ENCODE data around the gene HK1. TPM values are rescaled to one million over a fixed set of nuclear protein-coding genes. Genes with fewer than 3 reads are reported as not detected.

The HK1 gene
- total RNA-seq, 3 donors from 2014 or later = 51.2 to 63.4 (median 57.4) TPM

DNA sequence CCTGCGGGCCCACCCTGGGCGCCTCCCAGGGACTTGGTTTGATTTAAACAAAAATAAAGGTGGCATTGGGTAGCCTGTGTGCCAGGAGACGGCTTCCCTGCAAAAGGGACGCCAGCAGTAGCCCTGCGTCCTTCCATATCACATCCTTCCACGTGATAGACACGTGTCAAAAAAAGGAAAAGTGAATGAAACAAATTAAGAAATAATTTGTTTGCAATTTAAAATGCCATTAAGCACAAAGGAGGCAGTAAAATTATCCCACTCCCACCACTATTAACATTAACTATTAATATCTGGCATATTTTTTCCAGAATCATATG lies 130.8 kb downstream of the HK1 start:
- H3K4me3 ChIP-seq = peak overlapping the region; percentile 39 to 61 (median 54)
- no peak for DNase-seq (ENCODE audit: low spot score in 2 of 2)
- peak overlapping the region; percentile 79 to 88 for H3K27ac ChIP-seq
- H3K4me1 ChIP-seq = no peaks in the 10 kb centered on the region
- H3K27me3 ChIP-seq = no peaks in the 10 kb centered on the region
- H3K36me3 ChIP-seq = no peaks in the 10 kb centered on the region
- H3K9me3 ChIP-seq = no peaks in the 10 kb centered on the region
- intact Hi-C loops (cut with DNase I; ENCODE audit: low total_unique reads) = loop anchor here (5.0 kb wide), 1 partner anchor 172 kb away; no protein-coding TSS in a partner anchor
- TF ChIP-seq POLR2AphosphoS5 (IDR thresholded peaks at IDR 0.05) = peak in 1 of 3 donors; percentile 2
- TF ChIP-seq, protein P1, sequence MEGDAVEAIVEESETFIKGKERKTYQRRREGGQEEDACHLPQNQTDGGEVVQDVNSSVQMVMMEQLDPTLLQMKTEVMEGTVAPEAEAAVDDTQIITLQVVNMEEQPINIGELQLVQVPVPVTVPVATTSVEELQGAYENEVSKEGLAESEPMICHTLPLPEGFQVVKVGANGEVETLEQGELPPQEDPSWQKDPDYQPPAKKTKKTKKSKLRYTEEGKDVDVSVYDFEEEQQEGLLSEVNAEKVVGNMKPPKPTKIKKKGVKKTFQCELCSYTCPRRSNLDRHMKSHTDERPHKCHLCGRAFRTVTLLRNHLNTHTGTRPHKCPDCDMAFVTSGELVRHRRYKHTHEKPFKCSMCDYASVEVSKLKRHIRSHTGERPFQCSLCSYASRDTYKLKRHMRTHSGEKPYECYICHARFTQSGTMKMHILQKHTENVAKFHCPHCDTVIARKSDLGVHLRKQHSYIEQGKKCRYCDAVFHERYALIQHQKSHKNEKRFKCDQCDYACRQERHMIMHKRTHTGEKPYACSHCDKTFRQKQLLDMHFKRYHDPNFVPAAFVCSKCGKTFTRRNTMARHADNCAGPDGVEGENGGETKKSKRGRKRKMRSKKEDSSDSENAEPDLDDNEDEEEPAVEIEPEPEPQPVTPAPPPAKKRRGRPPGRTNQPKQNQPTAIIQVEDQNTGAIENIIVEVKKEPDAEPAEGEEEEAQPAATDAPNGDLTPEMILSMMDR (IDR thresholded peaks at IDR 0.05) = peak in 1 of 3 donors; percentile 5
- TF ChIP-seq POLR2A (IDR thresholded peaks at IDR 0.05) = no peak

DNA sequence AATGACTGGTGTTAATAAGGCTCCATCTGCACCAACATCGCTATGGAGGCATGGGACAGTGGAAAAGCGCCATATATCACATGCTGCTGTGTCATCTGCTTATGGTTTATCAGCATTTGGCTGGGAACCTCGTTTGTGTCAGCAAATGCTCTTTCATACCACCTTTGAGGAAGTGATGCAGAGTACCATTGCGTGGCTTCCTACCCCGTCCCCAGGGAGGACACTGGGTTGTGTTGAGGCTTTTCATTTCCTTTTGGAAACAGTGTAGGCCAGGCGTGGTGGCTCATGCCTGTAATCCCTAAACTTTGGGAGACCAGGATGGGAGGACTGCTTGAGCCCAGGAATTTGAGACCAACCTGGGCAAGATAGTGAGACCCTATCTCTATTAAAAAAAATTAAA lies 131.7 kb downstream of the HK1 start:
- Histone ChIP-seq H3K36me3 (no peaks in the 10 kb centered on the region), H3K4me1 (no peaks in the 10 kb centered on the region), H3K4me3 (no peak overlapping the region), H3K9me3 (no peaks in the 10 kb centered on the region), H3K27ac (no peak overlapping the region), H3K27me3 (no peaks in the 10 kb centered on the region)
- peak in 1 of 2 donors; percentile 40 for DNase-seq (ENCODE audit: low spot score in 2 of 2)
- intact Hi-C loops (cut with DNase I; ENCODE audit: low total_unique reads) = loop anchor here (5.0 kb wide), 1 partner anchor 173 kb away; no protein-coding TSS in a partner anchor
- TF ChIP-seq POLR2AphosphoS5 (IDR thresholded peaks at IDR 0.05) = peak; percentile 14 to 26 (median 21)
- TF ChIP-seq POLR2A (IDR thresholded peaks at IDR 0.05) = no peak

GRCh38 chr10:69410487-69410886 lies 132.2 kb downstream of the HK1 start:
- intact Hi-C loops (cut with DNase I; ENCODE audit: low total_unique reads) = no loop called here

DNA sequence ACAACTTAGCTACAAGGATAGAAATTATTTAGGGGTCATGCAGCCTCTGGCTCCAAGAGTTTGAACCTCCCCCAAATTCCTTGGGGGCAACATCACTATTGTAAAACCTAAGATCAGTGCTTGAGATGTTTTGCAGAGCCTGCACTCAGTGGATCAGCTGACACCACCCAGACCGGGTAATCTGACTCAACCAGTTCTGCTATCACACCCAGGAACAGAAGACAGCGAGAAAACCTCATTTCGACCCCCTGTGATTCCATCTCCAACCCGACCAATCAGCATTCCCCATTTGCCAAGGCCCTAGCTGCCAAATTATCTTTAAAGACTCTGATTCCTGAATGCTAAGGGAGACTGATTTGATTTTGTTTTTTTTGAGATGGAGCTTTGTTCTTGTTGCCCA lies 133.2 kb downstream of the HK1 start:
- Histone ChIP-seq H3K9me3 (no peaks in the 10 kb centered on the region), H3K27ac (no peak overlapping the region), H3K4me3 (no peak overlapping the region), H3K27me3 (no peaks in the 10 kb centered on the region), H3K4me1 (no peaks in the 10 kb centered on the region), H3K36me3 (no peaks in the 10 kb centered on the region)
- DNase-seq (ENCODE audit: low spot score in 2 of 2) = no peak
- TF ChIP-seq, protein P1 (IDR thresholded peaks at IDR 0.05) = no peak
- TF ChIP-seq POLR2A (IDR thresholded peaks at IDR 0.05) (no peak), POLR2AphosphoS5 (IDR thresholded peaks at IDR 0.05) (no peak)
- intact Hi-C loops (cut with DNase I; ENCODE audit: low total_unique reads) = no loop called here

More at GRCh38 chr10:69410487-69410886, 132.2 kb downstream of the HK1 start:
- no peak for DNase-seq (ENCODE audit: low spot score in 2 of 2)
- no peaks in the 10 kb centered on the region for H3K9me3 ChIP-seq
- H3K4me3 ChIP-seq = no peak overlapping the region
- peak overlapping the region; percentile 6 to 25 for H3K27ac ChIP-seq
- H3K27me3 ChIP-seq = no peaks in the 10 kb centered on the region
- TF ChIP-seq POLR2AphosphoS5 (IDR thresholded peaks at IDR 0.05) (no peak), POLR2A (IDR thresholded peaks at IDR 0.05) (no peak)
- TF ChIP-seq, protein P1 (IDR thresholded peaks at IDR 0.05) = no peak
- no peaks in the 10 kb centered on the region for H3K36me3 ChIP-seq
- H3K4me1 ChIP-seq = no peaks in the 10 kb centered on the region

DNA sequence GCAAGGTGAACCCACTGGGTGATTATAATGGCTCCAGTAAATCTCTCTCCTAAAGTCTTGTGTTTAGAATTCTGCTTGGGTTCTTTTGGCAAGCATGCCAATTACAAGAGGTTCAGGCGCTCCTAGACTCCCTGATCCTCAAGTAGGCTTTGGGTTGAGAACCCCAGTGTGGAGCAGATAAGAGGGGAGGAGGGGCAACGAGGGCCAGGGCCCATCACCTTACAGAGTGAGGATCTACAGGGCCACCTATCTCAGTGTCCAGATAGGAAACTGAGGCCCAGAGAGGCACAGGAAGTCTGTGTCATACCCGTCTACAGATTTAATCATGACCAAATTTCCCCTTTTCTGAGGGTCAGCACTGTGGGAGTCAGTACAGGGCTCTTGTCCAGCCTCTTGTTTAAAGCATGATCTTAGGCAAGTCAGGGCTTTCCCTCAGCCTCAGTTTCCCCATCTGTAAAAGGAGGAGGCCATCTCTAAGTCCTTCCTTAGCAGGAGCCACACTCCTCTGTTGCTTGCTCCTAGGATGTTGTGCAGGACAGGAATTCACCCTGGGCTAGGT lies 134.0 kb downstream of the HK1 start:
- H3K4me3 ChIP-seq = no peak overlapping the region

More for the DNA sequence above, 134.0 kb downstream of the HK1 start:
- no peak for TF ChIP-seq POLR2A (IDR thresholded peaks at IDR 0.05)
- TF ChIP-seq, protein P1 (IDR thresholded peaks at IDR 0.05) = no peak
- TF ChIP-seq POLR2AphosphoS5 (IDR thresholded peaks at IDR 0.05) = no peak
- Histone ChIP-seq H3K36me3 (no peaks in the 10 kb centered on the region), H3K4me1 (no peaks in the 10 kb centered on the region), H3K27ac (no peak overlapping the region), H3K9me3 (no peaks in the 10 kb centered on the region), H3K27me3 (no peaks in the 10 kb centered on the region)
- no peak for DNase-seq (ENCODE audit: low spot score in 2 of 2)
- intact Hi-C loops (cut with DNase I; ENCODE audit: low total_unique reads) = no loop called here

Data from breast epithelium (tissue), 4 donors.